ENCODE measurements around the gene NMUR1. TPM values are rescaled to one million over a fixed set of nuclear protein-coding genes. Genes with fewer than 3 reads are reported as not detected.

Gene NMUR1
- total and polyA plus RNA-seq, 2 donors from 2014 or later = 0.94 to 1.3 TPM

- DNase-seq (no peak), FAIRE-seq (no peak)
- no peak for TF ChIP-seq CTCF (IDR thresholded peaks at IDR 0.05; ENCODE audit: borderline replicate concordance, extremely low read depth, insufficient read depth)
- no peak overlapping the region for H3K27ac ChIP-seq (ENCODE audit: low read depth in 2 of 2, low read length in 2 of 2)
- H3K4me1 ChIP-seq (ENCODE audit: control insufficient read depth in 2 of 3, insufficient read depth in 2 of 3, low read depth in 1 of 3, low read length in 3 of 3) = no peaks in the 10 kb centered on the region
- no peaks in the 10 kb centered on the region for H3K27me3 ChIP-seq (ENCODE audit: control insufficient read depth, insufficient read depth, low read length)
- no peak overlapping the region for H3K4me3 ChIP-seq (ENCODE audit: low read length in 3 of 3)
- H3K9ac ChIP-seq (ENCODE audit: low read length in 3 of 3) = no peak overlapping the region
- no peaks in the 10 kb centered on the region for H3K9me3 ChIP-seq (ENCODE audit: control insufficient read depth in 2 of 3, insufficient read depth in 1 of 3, low read length in 3 of 3)
- intact Hi-C loops (cut with DNase I) = loop anchor here (10.0 kb wide), 1 partner anchor 74 kb away; no protein-coding TSS in a partner anchor
- H3K36me3 ChIP-seq (ENCODE audit: control insufficient read depth in 2 of 3, insufficient read depth in 3 of 3, low read length in 3 of 3) = no peaks in the 10 kb centered on the region
Observed at GRCh38 chr2:231480781-231481180, 49.5 kb downstream of the NMUR1 start.

- no peak for DNase-seq
- Histone ChIP-seq H3K4me1 (ENCODE audit: control insufficient read depth in 2 of 3, insufficient read depth in 2 of 3, low read depth in 1 of 3, low read length in 3 of 3) (no peaks in the 10 kb centered on the region), H3K9me3 (ENCODE audit: control insufficient read depth in 2 of 3, insufficient read depth in 1 of 3, low read length in 3 of 3) (no peaks in the 10 kb centered on the region), H3K27ac (ENCODE audit: low read depth in 2 of 2, low read length in 2 of 2) (no peak overlapping the region), H3K27me3 (ENCODE audit: control insufficient read depth, insufficient read depth, low read length) (no peaks in the 10 kb centered on the region), H3K4me3 (ENCODE audit: low read length in 3 of 3) (no peak overlapping the region), H3K9ac (ENCODE audit: low read length in 3 of 3) (no peak overlapping the region), H3K36me3 (ENCODE audit: control insufficient read depth in 2 of 3, insufficient read depth in 3 of 3, low read length in 3 of 3) (no peaks in the 10 kb centered on the region)
- intact Hi-C loops (cut with DNase I) = no loop called here
- no peak for FAIRE-seq
- no peak for TF ChIP-seq CTCF (IDR thresholded peaks at IDR 0.05; ENCODE audit: borderline replicate concordance, extremely low read depth, insufficient read depth)
Observed at GRCh38 chr2:231479455-231479854, 50.8 kb downstream of the NMUR1 start.

- no peaks in the 10 kb centered on the region for H3K4me1 ChIP-seq (ENCODE audit: control insufficient read depth in 2 of 3, insufficient read depth in 2 of 3, low read depth in 1 of 3, low read length in 3 of 3)
- FAIRE-seq (no peak), DNase-seq (no peak)
- H3K27me3 ChIP-seq (ENCODE audit: control insufficient read depth, insufficient read depth, low read length) = no peaks in the 10 kb centered on the region
- H3K36me3 ChIP-seq (ENCODE audit: control insufficient read depth in 2 of 3, insufficient read depth in 3 of 3, low read length in 3 of 3) = no peaks in the 10 kb centered on the region
- no peak overlapping the region for H3K9ac ChIP-seq (ENCODE audit: low read length in 3 of 3)
- no peak overlapping the region for H3K4me3 ChIP-seq (ENCODE audit: low read length in 3 of 3)
- no peaks in the 10 kb centered on the region for H3K9me3 ChIP-seq (ENCODE audit: control insufficient read depth in 2 of 3, insufficient read depth in 1 of 3, low read length in 3 of 3)
- TF ChIP-seq CTCF (IDR thresholded peaks at IDR 0.05; ENCODE audit: borderline replicate concordance, extremely low read depth, insufficient read depth) = no peak
- intact Hi-C loops (cut with DNase I) = no loop called here
- H3K27ac ChIP-seq (ENCODE audit: low read depth in 2 of 2, low read length in 2 of 2) = no peak overlapping the region
Observed at GRCh38 chr2:231476920-231477319, 53.3 kb downstream of the NMUR1 start.

GRCh38 chr2:231475965-231476364, 54.3 kb downstream of the NMUR1 start:
- no peaks in the 10 kb centered on the region for H3K27me3 ChIP-seq (ENCODE audit: control insufficient read depth, insufficient read depth, low read length)
- no peaks in the 10 kb centered on the region for H3K4me1 ChIP-seq (ENCODE audit: control insufficient read depth in 2 of 3, insufficient read depth in 2 of 3, low read depth in 1 of 3, low read length in 3 of 3)
- H3K9me3 ChIP-seq (ENCODE audit: control insufficient read depth in 2 of 3, insufficient read depth in 1 of 3, low read length in 3 of 3) = no peaks in the 10 kb centered on the region
- no peaks in the 10 kb centered on the region for H3K36me3 ChIP-seq (ENCODE audit: control insufficient read depth in 2 of 3, insufficient read depth in 3 of 3, low read length in 3 of 3)
- H3K27ac ChIP-seq (ENCODE audit: low read depth in 2 of 2, low read length in 2 of 2) = no peak overlapping the region
- no peak overlapping the region for H3K4me3 ChIP-seq (ENCODE audit: low read length in 3 of 3)
- TF ChIP-seq CTCF (IDR thresholded peaks at IDR 0.05; ENCODE audit: borderline replicate concordance, extremely low read depth, insufficient read depth) = no peak
- no peak for DNase-seq
- intact Hi-C loops (cut with DNase I) = no loop called here
- H3K9ac ChIP-seq (ENCODE audit: low read length in 3 of 3) = no peak overlapping the region
- no peak for FAIRE-seq

Data from kidney (tissue), 14 donors.